B cell (primary cell): Measurements from ENCODE around the gene OR5AR1. TPM values are rescaled to one million over a fixed set of nuclear protein-coding genes. Genes with fewer than 3 reads are reported as not detected.
"Not testable (repeated sequence)": the region's sequence is repeated elsewhere in the genome, so short reads cannot be mapped to it uniquely, and the experiment has no call there.

Experiments
- ATAC-seq: fragments of 200-7000 bp; cut with Tn5 transposase; one replicate; pipeline ENCODE4 v1.10.0; 2021; ENCODE audit warnings: low read depth, mild to moderate bottlenecking, moderate number of reproducible peaks, moderate library complexity
- CTCF ChIA-PET: fragments of 350-600 bp; sonication (Branson Sonifier 250); formaldehyde crosslinking; loops from one replicate; lab custom pipeline; 2021; ENCODE audit warnings: antibody characterized with exemption, inconsistent platforms; lab: Charles Lee
- POLR2A ChIA-PET: fragments of 350-600 bp; sonication (Branson Sonifier 250); formaldehyde crosslinking; loops from one replicate; lab custom pipeline; 2021; ENCODE audit warnings: antibody characterized with exemption; lab: Charles Lee
- DNase-seq: peaks from one replicate; pipeline ENCODE4 v3.0.0; 2013
- H2AFZ ChIP-seq: 2 replicates; pipeline ENCODE4 v1.6.1; 2012; ENCODE audit warnings: mild to moderate bottlenecking, low read depth, low read length; ENCODE audit not compliant: insufficient read depth, poor library complexity, severe bottlenecking
- H3K27ac ChIP-seq, 2 donors: 1 replicate in 1 of 2; 2 replicates in 1 of 2; pipeline ENCODE4 v1.5.1; 2012 to 2013; ENCODE audit warnings: low read length in 2 of 2, mild to moderate bottlenecking in 2 of 2, moderate library complexity in 1 of 2
- H3K27me3 ChIP-seq, 4 experiments: fragments of 200-600 bp in 1 of 4; sonication (generic) in 1 of 4; replicated peaks in 1 of 4; 1 replicate in 2 of 4; 2 replicates in 2 of 4; pipeline versions ENCODE4 v1.6.1 to v1.7.0; 2013 to 2016; ENCODE audit warnings: low read length in 3 of 4, mild to moderate bottlenecking in 2 of 4, mixed read lengths in 1 of 4, moderate library complexity in 1 of 4; ENCODE audit not compliant: insufficient read depth in 4 of 4, control insufficient read depth in 3 of 4; ENCODE audit errors: control extremely low read depth in 1 of 4
- H3K36me3 ChIP-seq, 2 experiments: replicated peaks in 1 of 2; 1 replicate in 1 of 2; 2 replicates in 1 of 2; pipeline versions ENCODE4 v1.6.1 to v1.7.1; 2013; ENCODE audit warnings: low read length in 1 of 2; ENCODE audit not compliant: insufficient read depth in 2 of 2, control insufficient read depth in 1 of 2; ENCODE audit errors: control extremely low read depth in 1 of 2, extremely low read depth in 1 of 2
- H3K4me1 ChIP-seq, 2 donors: fragments of 200-600 bp in 1 of 2; sonication (generic) in 1 of 2; 1 replicate in 1 of 2; 2 replicates in 1 of 2; pipeline versions ENCODE4 v1.5.1 to v1.6.1; 2013 to 2017; ENCODE audit warnings: low read length in 2 of 2; ENCODE audit not compliant: control insufficient read depth in 2 of 2, insufficient read depth in 2 of 2
- H3K4me2 ChIP-seq: replicated peaks from 2 replicates; pipeline ENCODE3; 2012; ENCODE audit warnings: mild to moderate bottlenecking, low read depth, low read length; ENCODE audit not compliant: poor library complexity, severe bottlenecking
- H3K4me3 ChIP-seq, 5 experiments: fragments of 200-600 bp in 1 of 5; sonication (generic) in 1 of 5; 1 replicate in 3 of 5; 2 replicates in 2 of 5; pipeline versions ENCODE4 v1.5.1 to v1.7.0; 2011 to 2016; ENCODE audit warnings: low read length in 4 of 5, mild to moderate bottlenecking in 4 of 5, low read depth in 2 of 5, control low read depth in 1 of 5, moderate library complexity in 1 of 5; ENCODE audit not compliant: insufficient read depth in 1 of 5; ENCODE audit errors: control extremely low read depth in 1 of 5, extremely low read depth in 1 of 5
- H3K79me2 ChIP-seq: fragments of 200-600 bp; sonication (generic); one replicate; pipeline ENCODE4 v1.6.0; 2016; ENCODE audit warnings: low read length; ENCODE audit not compliant: control insufficient read depth, insufficient read depth
- H3K9ac ChIP-seq: fragments of 200-600 bp; sonication (generic); 2 replicates; pipeline ENCODE4 v1.6.1; 2017; ENCODE audit warnings: mild to moderate bottlenecking, low read length, moderate library complexity
- H3K9me3 ChIP-seq, 3 donors: one replicate each; pipeline versions ENCODE4 v1.6.1 to v1.7.1; 2013; ENCODE audit warnings: low read length in 2 of 3; ENCODE audit not compliant: control insufficient read depth in 2 of 3, insufficient read depth in 1 of 3; ENCODE audit errors: control extremely low read depth in 1 of 3
- H4K20me1 ChIP-seq: 2 replicates; pipeline ENCODE4 v1.6.0; 2012; ENCODE audit warnings: mild to moderate bottlenecking, low read length; ENCODE audit not compliant: insufficient read depth, control insufficient read depth, poor library complexity, severe bottlenecking
- H3K27ac Mint-ChIP-seq: one replicate; pipeline ENCODE4 v1.8.0; 2021; ENCODE audit warnings: mixed read lengths
- H3K27me3 Mint-ChIP-seq: one replicate; pipeline ENCODE4 v1.8.0; 2021; ENCODE audit warnings: mixed read lengths
- H3K4me1 Mint-ChIP-seq: one replicate; pipeline ENCODE4 v1.8.0; 2021; ENCODE audit warnings: mixed read lengths
- H3K4me3 Mint-ChIP-seq: one replicate; pipeline ENCODE4 v1.8.0; 2021; ENCODE audit warnings: mixed read lengths
- H3K9me3 Mint-ChIP-seq: one replicate; pipeline ENCODE4 v1.8.0; 2022; ENCODE audit warnings: mixed read lengths; ENCODE audit not compliant: insufficient read depth
- EZH2 ChIP-seq: IDR thresholded peaks from 2 replicates; pipeline ENCODE4 v1.6.1; 2012; ENCODE audit warnings: borderline replicate concordance, low read depth, mild to moderate bottlenecking, moderate library complexity, low read length; ENCODE audit not compliant: insufficient read depth, poor library complexity, severe bottlenecking
- WGBS: methylation state at CpG from one replicate; pipeline ENCODE4 v1.1.5; 2013; ENCODE audit warnings: missing lambda C conversion rate; ENCODE audit not compliant: insufficient coverage; 5-methylcytosine and 5-hydroxymethylcytosine counted together
- intact Hi-C: fragments of 100-400 bp; cut with micrococcal nuclease; formaldehyde crosslinking; loops from one replicate; pipeline ENCODE4 v1.10.0; 2022
- polyA plus RNA-seq: library from polyadenylated mRNA; depleted of rRNA; stranded (reverse); fragments of >200 nt; gene quantifications from 2 replicates; pipeline ENCODE4 v1.2.3, GENCODE V29; 2012
- total RNA-seq, 2 donors: library from RNA; stranded (reverse); fragments of 120-200 nt in 1 of 2; gene quantifications; 1 replicate in 1 of 2; 2 replicates in 1 of 2; pipeline versions ENCODE4 v1.2.3 to v1.2.4, GENCODE V29; 2013 to 2022
- TF ChIP-seq, protein P1 (sequence below): fragments of 200-600 bp; IDR thresholded peaks from one replicate; pipeline ENCODE4 v1.8.0; 2022; ENCODE audit warnings: antibody characterized with exemption, mild to moderate bottlenecking

OR5AR1 gene
- total and polyA plus RNA-seq, 2 donors (not counting 1 experiment from before 2014, with no cell fraction given): not detected

DNA sequence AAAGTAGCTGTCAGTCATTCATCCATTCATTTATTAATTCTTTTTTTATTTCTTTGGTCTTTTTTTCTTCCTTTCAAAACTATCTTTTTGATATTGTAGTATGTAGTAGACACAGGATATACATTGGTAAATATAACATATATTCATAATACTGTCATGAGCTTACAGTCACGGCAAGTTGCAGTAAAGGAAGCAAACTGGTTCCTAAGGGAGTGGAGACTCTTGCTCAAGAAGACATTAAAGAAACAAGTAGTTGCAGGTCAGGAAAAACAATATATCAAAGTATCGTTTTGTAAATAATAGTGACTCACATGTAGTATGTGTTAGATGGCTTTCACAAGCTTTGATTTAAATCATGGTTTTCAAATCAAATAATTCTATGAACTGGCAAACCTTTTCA is 7.5 kb downstream of the OR5AR1 start:
- CTCF ChIA-PET: no interaction called here
- intact Hi-C loops: no loop called here
- H3K9me3 ChIP-seq: no peaks in the 10 kb centered on the region

DNA sequence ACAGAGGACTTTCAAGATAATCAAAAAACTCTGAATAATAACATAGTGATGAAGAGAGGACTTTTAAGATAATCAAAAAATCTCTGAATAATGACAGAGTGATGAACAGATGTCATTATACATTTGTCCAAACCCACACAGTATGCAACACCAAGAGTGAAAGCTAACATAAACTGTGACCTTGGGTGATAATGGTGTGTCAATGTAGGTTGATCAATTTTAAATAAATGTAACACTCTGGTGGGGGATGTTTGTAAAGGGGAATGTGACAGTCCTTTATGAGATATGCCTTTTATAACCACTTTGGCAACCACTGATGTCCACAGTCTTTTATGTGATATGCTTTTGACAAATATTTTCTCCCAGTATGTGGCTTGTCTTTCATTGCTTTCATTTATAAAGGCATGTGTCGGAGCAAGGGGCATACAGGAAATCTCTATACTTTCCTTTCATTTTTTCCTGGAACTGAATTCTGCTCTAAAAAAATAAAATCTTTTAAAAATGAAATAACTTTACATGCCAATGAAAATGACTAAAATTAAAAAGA is 25.1 kb downstream of the OR5AR1 start:
- no peak for ATAC-seq
- WGBS: no CpG with 5 or more reads among the region's 1 CpG
- Mint-ChIP-seq H3K27me3 (no peaks in the 10 kb centered on the region), H3K9me3 (peaks cover 2% of the 10 kb centered on the region), H3K4me1 (no peaks in the 10 kb centered on the region), H3K27ac (no peak overlapping the region), H3K4me3 (no peak overlapping the region)
- TF ChIP-seq EZH2: no peak
- TF ChIP-seq, protein P1, sequence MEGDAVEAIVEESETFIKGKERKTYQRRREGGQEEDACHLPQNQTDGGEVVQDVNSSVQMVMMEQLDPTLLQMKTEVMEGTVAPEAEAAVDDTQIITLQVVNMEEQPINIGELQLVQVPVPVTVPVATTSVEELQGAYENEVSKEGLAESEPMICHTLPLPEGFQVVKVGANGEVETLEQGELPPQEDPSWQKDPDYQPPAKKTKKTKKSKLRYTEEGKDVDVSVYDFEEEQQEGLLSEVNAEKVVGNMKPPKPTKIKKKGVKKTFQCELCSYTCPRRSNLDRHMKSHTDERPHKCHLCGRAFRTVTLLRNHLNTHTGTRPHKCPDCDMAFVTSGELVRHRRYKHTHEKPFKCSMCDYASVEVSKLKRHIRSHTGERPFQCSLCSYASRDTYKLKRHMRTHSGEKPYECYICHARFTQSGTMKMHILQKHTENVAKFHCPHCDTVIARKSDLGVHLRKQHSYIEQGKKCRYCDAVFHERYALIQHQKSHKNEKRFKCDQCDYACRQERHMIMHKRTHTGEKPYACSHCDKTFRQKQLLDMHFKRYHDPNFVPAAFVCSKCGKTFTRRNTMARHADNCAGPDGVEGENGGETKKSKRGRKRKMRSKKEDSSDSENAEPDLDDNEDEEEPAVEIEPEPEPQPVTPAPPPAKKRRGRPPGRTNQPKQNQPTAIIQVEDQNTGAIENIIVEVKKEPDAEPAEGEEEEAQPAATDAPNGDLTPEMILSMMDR: no peak
- no peak for DNase-seq
- Histone ChIP-seq H3K36me3 (no peaks in the 10 kb centered on the region), H3K4me1 (no peaks in the 10 kb centered on the region), H3K27me3 (no peaks in the 10 kb centered on the region), H3K9me3 (no peaks in the 10 kb centered on the region), H4K20me1 (no peaks in the 10 kb centered on the region), H2AFZ (no peak overlapping the region), H3K9ac (no peak overlapping the region), H3K4me2 (no peak overlapping the region), H3K4me3 (no peak overlapping the region), H3K27ac (no peak overlapping the region), H3K79me2 (no peaks in the 10 kb centered on the region)
- ChIA-PET POLR2A (no interaction called here), CTCF (no interaction called here)
- intact Hi-C loops: no loop called here

More for the DNA sequence above, 7.5 kb downstream of the OR5AR1 start:
- POLR2A ChIA-PET: no interaction called here
- no peaks in the 10 kb centered on the region for H3K27me3 ChIP-seq
- no peaks in the 10 kb centered on the region for H3K36me3 ChIP-seq
- Mint-ChIP-seq H3K27ac (no peak overlapping the region), H3K4me1 (no peaks in the 10 kb centered on the region), H3K4me3 (no peak overlapping the region), H3K9me3 (peaks cover 4% of the 10 kb centered on the region), H3K27me3 (no peaks in the 10 kb centered on the region)
- no CpG with 5 or more reads among the region's 2 CpGs for WGBS
- no peak overlapping the region for H3K9ac ChIP-seq
- H3K4me1 ChIP-seq: no peaks in the 10 kb centered on the region
- TF ChIP-seq, protein P1: no peak
- TF ChIP-seq EZH2: no peak
- DNase-seq (no peak), ATAC-seq (no peak)
- no peaks in the 10 kb centered on the region for H4K20me1 ChIP-seq
- no peaks in the 10 kb centered on the region for H3K79me2 ChIP-seq
- no peak overlapping the region for H3K27ac ChIP-seq
- H3K4me3 ChIP-seq: no peak overlapping the region
- H3K4me2 ChIP-seq: no peak overlapping the region
- no peak overlapping the region for H2AFZ ChIP-seq

DNA sequence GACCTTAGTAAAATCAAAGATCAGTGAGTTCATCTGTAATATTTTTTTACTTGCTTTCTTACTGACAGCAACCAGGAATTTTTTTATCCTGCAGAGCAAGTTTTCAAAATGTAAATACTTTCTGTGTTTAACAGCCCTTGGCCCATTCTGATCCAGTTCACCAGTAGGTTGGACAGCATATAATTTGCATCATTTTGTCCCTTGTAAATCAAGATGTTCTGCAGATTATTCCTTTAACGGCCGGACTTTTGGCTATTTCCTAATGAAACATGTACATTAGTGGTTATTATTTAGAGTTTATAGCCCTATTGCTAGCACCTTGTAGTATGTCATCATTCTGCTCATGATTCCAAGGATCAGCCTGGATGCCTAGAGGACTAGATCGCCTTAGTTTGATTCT is 27.7 kb downstream of the OR5AR1 start:
- H3K27ac Mint-ChIP-seq, H3K27me3 Mint-ChIP-seq, POLR2A ChIA-PET, H3K79me2 ChIP-seq, CTCF ChIA-PET, H3K9ac ChIP-seq, H3K36me3 ChIP-seq, ATAC-seq, H2AFZ ChIP-seq, H3K4me1 ChIP-seq, H3K27ac ChIP-seq, H3K4me3 ChIP-seq, H3K9me3 Mint-ChIP-seq, H4K20me1 ChIP-seq, H3K4me1 Mint-ChIP-seq, intact Hi-C loops, H3K4me3 Mint-ChIP-seq, H3K27me3 ChIP-seq, H3K9me3 ChIP-seq, DNase-seq, H3K4me2 ChIP-seq: not testable (repeated sequence)
- WGBS: no CpG with 5 or more reads among the region's 3 CpGs
